Measurements from ENCODE around the gene EPB41L4B. TPM values are rescaled to one million over a fixed set of nuclear protein-coding genes. Genes with fewer than 3 reads are reported as not detected.

The EPB41L4B gene
- total RNA-seq, 1 donor from 2014 or later = 6.8 TPM

DNA sequence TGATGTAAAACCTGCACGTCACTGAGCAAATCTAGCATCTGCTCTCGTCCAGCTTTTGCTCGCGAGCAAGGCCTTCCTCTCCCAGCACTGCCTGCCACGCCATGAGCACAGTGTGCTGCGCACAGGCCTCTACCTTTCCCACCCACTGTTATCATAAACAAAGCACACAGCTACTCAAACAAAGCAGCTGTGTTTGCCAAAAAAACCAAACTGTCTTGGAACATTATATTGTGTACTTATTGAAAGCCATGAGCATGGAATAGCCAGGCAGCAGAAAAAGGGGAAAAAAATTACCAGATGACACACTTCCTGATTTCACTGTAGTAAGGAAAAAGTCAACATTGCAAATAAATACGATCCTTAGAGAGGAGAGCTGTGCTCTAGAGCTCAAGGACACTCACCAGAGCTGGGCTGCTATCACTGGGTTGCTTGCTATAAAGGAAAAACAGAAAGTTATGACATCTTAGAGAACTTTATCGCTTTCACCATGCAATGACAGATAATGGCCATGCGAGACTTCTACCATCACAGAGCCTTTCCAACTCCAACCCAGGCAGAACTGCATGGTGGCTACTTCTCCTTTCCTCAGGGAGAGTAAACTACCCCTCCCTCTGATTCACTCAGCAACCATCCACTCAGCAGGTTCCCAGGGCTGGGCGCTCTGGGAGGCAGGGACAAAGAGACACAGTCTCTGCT, 69.6 kb downstream of the EPB41L4B start:
- Histone ChIP-seq H3K36me3 (ENCODE audit: control insufficient read depth in 3 of 3, insufficient read depth in 3 of 3, low read length in 3 of 3) (no peaks in the 10 kb centered on the region), H3K9me3 (ENCODE audit: control insufficient read depth in 3 of 3, low read length in 3 of 3) (no peaks in the 10 kb centered on the region), H3K9ac (ENCODE audit: low read depth in 1 of 3, low read length in 3 of 3) (no peak overlapping the region), H3K4me3 (ENCODE audit: low read length in 3 of 3) (no peak overlapping the region), H3K4me1 (ENCODE audit: control insufficient read depth in 3 of 3, insufficient read depth in 3 of 3, low read length in 3 of 3) (peaks cover 0 to 3% (median 0%) of the 10 kb centered on the region in 3 donors), H3K27me3 (ENCODE audit: control insufficient read depth in 3 of 3, insufficient read depth in 3 of 3, low read length in 3 of 3) (no peaks in the 10 kb centered on the region), H3K27ac (ENCODE audit: low read depth, low read length) (no peak overlapping the region)

GRCh38 chr9:109250771-109251079, 70.1 kb downstream of the EPB41L4B start:
- H3K36me3 ChIP-seq (ENCODE audit: control insufficient read depth in 3 of 3, insufficient read depth in 3 of 3, low read length in 3 of 3) = no peaks in the 10 kb centered on the region
- no peaks in the 10 kb centered on the region for H3K9me3 ChIP-seq (ENCODE audit: control insufficient read depth in 3 of 3, low read length in 3 of 3)
- no peak overlapping the region for H3K4me3 ChIP-seq (ENCODE audit: low read length in 3 of 3)
- H3K9ac ChIP-seq (ENCODE audit: low read depth in 1 of 3, low read length in 3 of 3) = no peak overlapping the region
- H3K27ac ChIP-seq (ENCODE audit: low read depth, low read length) = no peak overlapping the region
- no peaks in the 10 kb centered on the region for H3K27me3 ChIP-seq (ENCODE audit: control insufficient read depth in 3 of 3, insufficient read depth in 3 of 3, low read length in 3 of 3)
- H3K4me1 ChIP-seq (ENCODE audit: control insufficient read depth in 3 of 3, insufficient read depth in 3 of 3, low read length in 3 of 3) = peaks cover 0 to 3% (median 1%) of the 10 kb centered on the region in 3 donors

DNA sequence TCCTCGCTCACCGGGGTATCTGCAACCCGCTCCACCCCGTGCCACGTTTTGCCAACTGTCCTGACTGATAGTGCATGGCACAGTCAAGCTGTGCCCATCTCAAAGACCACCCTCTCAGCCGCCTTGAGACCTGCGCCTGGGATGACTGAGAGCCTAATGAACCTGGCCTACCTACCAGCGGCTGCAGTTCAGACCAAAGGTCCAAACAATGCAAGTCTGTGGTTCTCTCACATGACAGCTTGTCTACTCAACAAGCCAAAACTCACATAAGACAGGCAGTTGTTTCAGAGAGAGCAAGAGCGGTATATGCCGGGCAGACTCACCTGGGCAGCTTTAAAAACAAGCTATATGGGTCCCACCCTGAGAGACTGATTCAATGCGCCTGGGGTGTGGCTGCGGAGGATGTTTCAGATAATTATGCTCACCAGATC, 70.5 kb downstream of the EPB41L4B start:
- no peaks in the 10 kb centered on the region for H3K36me3 ChIP-seq (ENCODE audit: control insufficient read depth in 3 of 3, insufficient read depth in 3 of 3, low read length in 3 of 3)
- no peak overlapping the region for H3K27ac ChIP-seq (ENCODE audit: low read depth, low read length)
- H3K4me3 ChIP-seq (ENCODE audit: low read length in 3 of 3) = no peak overlapping the region
- H3K27me3 ChIP-seq (ENCODE audit: control insufficient read depth in 3 of 3, insufficient read depth in 3 of 3, low read length in 3 of 3) = no peaks in the 10 kb centered on the region
- H3K9me3 ChIP-seq (ENCODE audit: control insufficient read depth in 3 of 3, low read length in 3 of 3) = no peaks in the 10 kb centered on the region
- peaks cover 0 to 3% (median 2%) of the 10 kb centered on the region in 3 donors for H3K4me1 ChIP-seq (ENCODE audit: control insufficient read depth in 3 of 3, insufficient read depth in 3 of 3, low read length in 3 of 3)
- no peak overlapping the region for H3K9ac ChIP-seq (ENCODE audit: low read depth in 1 of 3, low read length in 3 of 3)

DNA sequence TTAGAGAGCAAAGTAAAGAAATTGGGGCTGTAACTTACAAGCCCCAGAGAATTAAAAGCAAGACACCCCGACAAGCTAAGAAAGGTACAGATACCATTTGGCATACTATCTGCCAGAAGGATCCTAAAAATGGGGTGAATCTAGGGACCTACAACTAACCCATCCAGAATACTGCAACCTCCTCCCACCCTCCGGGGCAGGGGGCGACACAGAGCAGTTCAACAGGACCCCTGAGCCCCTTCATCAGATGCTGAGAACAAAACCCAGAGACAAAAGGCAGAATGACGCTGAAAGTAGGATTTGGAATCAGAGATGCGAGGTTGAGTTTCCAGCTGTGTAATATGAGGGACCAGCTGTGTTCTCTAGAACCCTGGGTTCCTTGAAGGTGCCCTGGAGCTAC, 71.2 kb downstream of the EPB41L4B start:
- Histone ChIP-seq H3K27me3 (ENCODE audit: control insufficient read depth in 3 of 3, insufficient read depth in 3 of 3, low read length in 3 of 3) (no peaks in the 10 kb centered on the region), H3K4me3 (ENCODE audit: low read length in 3 of 3) (no peak overlapping the region), H3K36me3 (ENCODE audit: control insufficient read depth in 3 of 3, insufficient read depth in 3 of 3, low read length in 3 of 3) (no peaks in the 10 kb centered on the region), H3K27ac (ENCODE audit: low read depth, low read length) (no peak overlapping the region), H3K9ac (ENCODE audit: low read depth in 1 of 3, low read length in 3 of 3) (no peak overlapping the region), H3K4me1 (ENCODE audit: control insufficient read depth in 3 of 3, insufficient read depth in 3 of 3, low read length in 3 of 3) (peaks cover 0 to 5% (median 3%) of the 10 kb centered on the region in 3 donors), H3K9me3 (ENCODE audit: control insufficient read depth in 3 of 3, low read length in 3 of 3) (no peaks in the 10 kb centered on the region)

DNA sequence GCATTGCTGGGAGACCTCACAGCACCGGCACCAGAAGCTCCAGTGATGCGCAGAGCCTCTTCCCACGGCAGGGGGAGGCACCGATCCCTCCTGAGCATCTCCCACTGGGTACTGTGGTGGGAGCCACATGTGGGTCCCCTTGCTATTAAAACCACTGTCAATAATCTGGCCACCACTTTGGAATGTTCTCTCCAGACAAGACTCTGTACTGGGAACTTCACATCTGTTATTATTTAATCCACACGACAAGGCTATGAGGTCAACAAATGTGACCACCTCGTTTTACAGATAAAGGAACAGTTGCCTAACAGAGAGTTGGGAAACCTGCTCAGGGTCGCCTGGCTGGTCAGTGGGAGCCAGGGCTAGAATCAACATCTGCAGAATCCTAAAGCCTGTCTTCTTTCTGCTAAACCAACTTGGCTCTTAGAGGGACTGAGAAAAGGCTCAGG, 72.7 kb downstream of the EPB41L4B start:
- Histone ChIP-seq H3K27me3 (ENCODE audit: control insufficient read depth in 3 of 3, insufficient read depth in 3 of 3, low read length in 3 of 3) (peaks cover 0 to 3% (median 0%) of the 10 kb centered on the region in 3 donors), H3K36me3 (ENCODE audit: control insufficient read depth in 3 of 3, insufficient read depth in 3 of 3, low read length in 3 of 3) (no peaks in the 10 kb centered on the region), H3K9me3 (ENCODE audit: control insufficient read depth in 3 of 3, low read length in 3 of 3) (no peaks in the 10 kb centered on the region), H3K4me1 (ENCODE audit: control insufficient read depth in 3 of 3, insufficient read depth in 3 of 3, low read length in 3 of 3) (peaks cover 0 to 6% (median 0%) of the 10 kb centered on the region in 3 donors), H3K9ac (ENCODE audit: low read depth in 1 of 3, low read length in 3 of 3) (no peak overlapping the region), H3K27ac (ENCODE audit: low read depth, low read length) (no peak overlapping the region), H3K4me3 (ENCODE audit: low read length in 3 of 3) (no peak overlapping the region)

- H3K9ac ChIP-seq (ENCODE audit: low read depth in 1 of 3, low read length in 3 of 3) = no peak overlapping the region
Observed at GRCh38 chr9:109247228-109247627, 73.6 kb downstream of the EPB41L4B start.

DNA sequence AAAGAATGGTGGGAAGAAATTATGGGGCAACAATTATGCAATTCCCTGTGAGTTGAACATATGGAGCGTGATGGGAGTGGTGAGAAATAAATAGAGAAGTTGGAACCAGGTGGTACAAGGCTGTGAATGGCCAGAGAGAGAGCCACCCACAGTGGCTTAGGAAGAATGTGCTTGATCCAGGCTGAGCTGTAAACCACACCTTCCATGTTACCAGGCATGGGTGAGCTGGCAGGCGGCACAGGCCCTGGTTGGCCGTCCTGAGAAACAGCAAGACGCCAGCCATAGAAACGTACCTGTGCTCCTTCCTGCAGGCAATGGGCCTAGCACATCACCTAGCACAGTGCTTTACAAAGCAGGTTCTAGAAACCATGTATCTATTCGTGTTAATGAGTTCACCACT, 74.3 kb downstream of the EPB41L4B start:
- Histone ChIP-seq H3K4me1 (ENCODE audit: control insufficient read depth in 3 of 3, insufficient read depth in 3 of 3, low read length in 3 of 3) (peaks cover 0 to 6% (median 0%) of the 10 kb centered on the region in 3 donors), H3K4me3 (ENCODE audit: low read length in 3 of 3) (no peak overlapping the region), H3K9me3 (ENCODE audit: control insufficient read depth in 3 of 3, low read length in 3 of 3) (no peaks in the 10 kb centered on the region), H3K27me3 (ENCODE audit: control insufficient read depth in 3 of 3, insufficient read depth in 3 of 3, low read length in 3 of 3) (peaks cover 0 to 3% (median 0%) of the 10 kb centered on the region in 3 donors), H3K27ac (ENCODE audit: low read depth, low read length) (no peak overlapping the region), H3K36me3 (ENCODE audit: control insufficient read depth in 3 of 3, insufficient read depth in 3 of 3, low read length in 3 of 3) (no peaks in the 10 kb centered on the region), H3K9ac (ENCODE audit: low read depth in 1 of 3, low read length in 3 of 3) (no peak overlapping the region)

More at GRCh38 chr9:109247228-109247627, 73.6 kb downstream of the EPB41L4B start:
- Histone ChIP-seq H3K4me3 (ENCODE audit: low read length in 3 of 3) (no peak overlapping the region), H3K27me3 (ENCODE audit: control insufficient read depth in 3 of 3, insufficient read depth in 3 of 3, low read length in 3 of 3) (peaks cover 0 to 3% (median 0%) of the 10 kb centered on the region in 3 donors), H3K9me3 (ENCODE audit: control insufficient read depth in 3 of 3, low read length in 3 of 3) (no peaks in the 10 kb centered on the region), H3K27ac (ENCODE audit: low read depth, low read length) (no peak overlapping the region), H3K4me1 (ENCODE audit: control insufficient read depth in 3 of 3, insufficient read depth in 3 of 3, low read length in 3 of 3) (peaks cover 0 to 6% (median 0%) of the 10 kb centered on the region in 3 donors), H3K36me3 (ENCODE audit: control insufficient read depth in 3 of 3, insufficient read depth in 3 of 3, low read length in 3 of 3) (no peaks in the 10 kb centered on the region)

GRCh38 chr9:109245310-109245897, 75.5 kb downstream of the EPB41L4B start:
- H3K27me3 ChIP-seq (ENCODE audit: control insufficient read depth in 3 of 3, insufficient read depth in 3 of 3, low read length in 3 of 3) = peaks cover 0 to 3% (median 0%) of the 10 kb centered on the region in 3 donors
- H3K4me3 ChIP-seq (ENCODE audit: low read length in 3 of 3) = no peak overlapping the region
- no peaks in the 10 kb centered on the region for H3K36me3 ChIP-seq (ENCODE audit: control insufficient read depth in 3 of 3, insufficient read depth in 3 of 3, low read length in 3 of 3)
- H3K27ac ChIP-seq (ENCODE audit: low read depth, low read length) = no peak overlapping the region
- H3K9me3 ChIP-seq (ENCODE audit: control insufficient read depth in 3 of 3, low read length in 3 of 3) = no peaks in the 10 kb centered on the region
- H3K4me1 ChIP-seq (ENCODE audit: control insufficient read depth in 3 of 3, insufficient read depth in 3 of 3, low read length in 3 of 3) = peaks cover 0 to 6% (median 0%) of the 10 kb centered on the region in 3 donors
- no peak overlapping the region for H3K9ac ChIP-seq (ENCODE audit: low read depth in 1 of 3, low read length in 3 of 3)

DNA sequence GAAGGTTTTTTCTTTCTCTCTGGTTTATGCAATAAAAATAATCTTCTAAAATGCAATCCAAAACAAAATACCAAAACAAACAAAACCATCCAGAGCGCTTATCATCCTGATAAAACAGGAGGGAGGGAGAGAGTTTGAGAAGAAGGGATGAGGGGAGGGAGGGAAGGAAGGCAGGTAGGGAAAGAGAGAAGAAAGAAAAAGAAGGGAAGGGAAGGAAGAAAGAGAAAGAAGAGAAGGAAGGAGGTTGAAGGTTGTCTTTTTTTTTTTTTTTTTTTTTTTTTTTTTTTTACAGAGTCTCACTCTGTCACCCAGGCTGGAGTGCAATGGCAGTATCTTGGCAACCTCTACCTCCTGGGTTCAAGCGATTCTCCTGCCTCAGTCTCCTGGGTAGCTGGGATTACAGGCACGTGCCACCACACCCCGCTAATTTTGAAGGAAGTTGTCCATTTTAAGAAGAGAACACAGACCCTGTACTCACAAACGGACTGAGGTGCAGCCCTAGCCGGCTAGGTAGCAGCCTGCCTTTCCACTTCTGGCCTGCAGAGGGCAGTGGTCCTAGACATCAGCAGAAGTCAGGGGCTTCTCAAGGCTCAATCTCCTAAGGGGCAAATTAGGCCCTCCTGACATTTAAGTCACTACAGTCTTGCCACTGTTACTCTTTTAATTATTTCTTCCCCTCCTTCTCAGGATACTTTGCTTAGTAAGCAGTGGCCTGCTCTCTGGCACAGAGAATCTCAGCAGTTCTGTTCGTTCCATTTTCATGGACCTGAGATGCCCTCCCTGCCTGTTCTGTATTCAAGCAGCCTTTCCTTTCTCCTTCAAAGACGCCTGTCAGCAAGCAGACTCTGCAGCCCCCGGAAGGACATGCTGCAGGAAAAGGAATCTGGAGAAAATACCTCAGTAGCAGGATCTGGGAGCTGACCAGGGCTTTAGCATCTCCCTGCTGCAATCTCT, 76.4 kb downstream of the EPB41L4B start:
- no peaks in the 10 kb centered on the region for H3K9me3 ChIP-seq (ENCODE audit: control insufficient read depth in 3 of 3, low read length in 3 of 3)
- peaks cover 0 to 3% (median 0%) of the 10 kb centered on the region in 3 donors for H3K27me3 ChIP-seq (ENCODE audit: control insufficient read depth in 3 of 3, insufficient read depth in 3 of 3, low read length in 3 of 3)
- peaks cover 0 to 6% (median 0%) of the 10 kb centered on the region in 3 donors for H3K4me1 ChIP-seq (ENCODE audit: control insufficient read depth in 3 of 3, insufficient read depth in 3 of 3, low read length in 3 of 3)
- no peak overlapping the region for H3K27ac ChIP-seq (ENCODE audit: low read depth, low read length)
- no peaks in the 10 kb centered on the region for H3K36me3 ChIP-seq (ENCODE audit: control insufficient read depth in 3 of 3, insufficient read depth in 3 of 3, low read length in 3 of 3)
- no peak overlapping the region for H3K9ac ChIP-seq (ENCODE audit: low read depth in 1 of 3, low read length in 3 of 3)
- H3K4me3 ChIP-seq (ENCODE audit: low read length in 3 of 3) = no peak overlapping the region
